HEK293 (cell line): Measurements from ENCODE around the gene LEP.

Source experiments
- CTCF ChIA-PET: fragments of 350-600 bp; formaldehyde crosslinking; extraction: SDS; loops from one replicate; lab custom pipeline; 2021; ENCODE audit warnings: antibody characterized with exemption; lab: Yijun Ruan, JAX
- POLR2A ChIA-PET: fragments of 300-600 bp; formaldehyde crosslinking; extraction: SDS; loops from one replicate; lab custom pipeline; 2020; ENCODE audit warnings: antibody characterized with exemption, inconsistent platforms; lab: Yijun Ruan, JAX
- H3K27ac ChIP-seq: fragments of 200-500 bp; sonication (Bioruptor generic); 2 replicates; pipeline ENCODE4 v1.5.1; 2014; ENCODE audit warnings: low read depth, low read length, control low read depth, inconsistent platforms; ENCODE audit errors: extremely low read depth
- H3K36me3 ChIP-seq, 2 experiments: fragments of 200-500 bp in 1 of 2; sonication (Bioruptor generic) in 1 of 2; 1 replicate in 1 of 2; 2 replicates in 1 of 2; pipeline ENCODE4 v1.5.1; 2014 to 2017; ENCODE audit warnings: inconsistent platforms in 2 of 2, low read length in 2 of 2; ENCODE audit not compliant: control insufficient read depth in 2 of 2, insufficient read depth in 1 of 2
- H3K4me1 ChIP-seq: fragments of 200-500 bp; sonication (Bioruptor generic); 2 replicates; pipeline ENCODE4 v1.5.1; 2014; ENCODE audit warnings: mild to moderate bottlenecking, low read length, inconsistent platforms; ENCODE audit not compliant: control insufficient read depth, insufficient read depth
- H3K4me3 ChIP-seq: 2 replicates; pipeline ENCODE4 v1.5.1; 2011; ENCODE audit warnings: low read depth, mild to moderate bottlenecking, control low read depth, low read length, moderate library complexity
- H3K9me3 ChIP-seq: fragments of 200-500 bp; sonication (Bioruptor generic); 2 replicates; pipeline ENCODE4 v1.5.1; 2014; ENCODE audit warnings: low read depth, low read length, inconsistent platforms; ENCODE audit not compliant: control insufficient read depth, insufficient read depth
- GLI2 ChIP-seq: fragments of 450-650 bp; formaldehyde crosslinking; IDR thresholded peaks from 2 replicates; pipeline ENCODE4; 2017; ENCODE audit warnings: missing biosample characterization, missing genetic modification characterization, low read depth, borderline replicate concordance
- KLF17 ChIP-seq: fragments of 450-650 bp; formaldehyde crosslinking; IDR thresholded peaks from 2 replicates; pipeline ENCODE4 v1.5.1; 2016; ENCODE audit warnings: missing biosample characterization, missing genetic modification characterization
- REPIN1 ChIP-seq: fragments of 450-650 bp; formaldehyde crosslinking; IDR thresholded peaks from 2 replicates; pipeline ENCODE4 v1.5.1; 2017; ENCODE audit warnings: missing biosample characterization, missing genetic modification characterization, low read depth
- SETDB1 ChIP-seq: IDR thresholded peaks from one replicate; pipeline ENCODE4 v1.6.1; 2017; ENCODE audit warnings: mild to moderate bottlenecking, low read length, moderate library complexity, mixed read lengths; ENCODE audit not compliant: insufficient read length
- ZEB2 ChIP-seq: fragments of 450-650 bp; formaldehyde crosslinking; IDR thresholded peaks from 2 replicates; pipeline ENCODE4 v1.5.1; 2016; ENCODE audit warnings: missing biosample characterization, missing genetic modification characterization
- ZFP3 ChIP-seq: fragments of 450-650 bp; formaldehyde crosslinking; IDR thresholded peaks from 2 replicates; pipeline ENCODE4 v1.5.1; 2016; ENCODE audit warnings: low read depth, missing biosample characterization, missing genetic modification characterization
- ZFP37 ChIP-seq: fragments of 450-650 bp; formaldehyde crosslinking; IDR thresholded peaks from 2 replicates; pipeline ENCODE4 v1.5.1; 2016; ENCODE audit warnings: missing biosample characterization, missing genetic modification characterization
- ZFP41 ChIP-seq: fragments of 450-650 bp; formaldehyde crosslinking; IDR thresholded peaks from 2 replicates; pipeline ENCODE4 v1.5.1; 2016; ENCODE audit warnings: missing biosample characterization, missing genetic modification characterization, borderline replicate concordance
- ZIC2 ChIP-seq: fragments of 450-650 bp; formaldehyde crosslinking; IDR thresholded peaks from 2 replicates; pipeline ENCODE4 v1.5.1; 2016; ENCODE audit warnings: missing biosample characterization, missing genetic modification characterization
- ZNF114 ChIP-seq: fragments of 450-650 bp; formaldehyde crosslinking; IDR thresholded peaks from 2 replicates; pipeline ENCODE4 v1.5.0; 2017; ENCODE audit warnings: missing biosample characterization, missing genetic modification characterization
- ZNF398 ChIP-seq: fragments of 450-650 bp; formaldehyde crosslinking; IDR thresholded peaks from 2 replicates; pipeline ENCODE4 v1.5.1; 2017; ENCODE audit warnings: missing biosample characterization, missing genetic modification characterization
- ZNF433 ChIP-seq: fragments of 450-650 bp; formaldehyde crosslinking; IDR thresholded peaks from 2 replicates; pipeline ENCODE4 v1.5.1; 2016; ENCODE audit warnings: missing biosample characterization, missing genetic modification characterization, low read depth
- ZNF600 ChIP-seq: fragments of 450-650 bp; formaldehyde crosslinking; IDR thresholded peaks from 2 replicates; pipeline ENCODE4 v1.5.1; 2016; ENCODE audit warnings: missing biosample characterization, missing genetic modification characterization
- ZNF621 ChIP-seq: fragments of 450-650 bp; formaldehyde crosslinking; IDR thresholded peaks from 2 replicates; pipeline ENCODE4 v1.5.1; 2017; ENCODE audit warnings: missing biosample characterization, missing genetic modification characterization
- ZNF624 ChIP-seq: fragments of 450-650 bp; formaldehyde crosslinking; IDR thresholded peaks from 2 replicates; pipeline ENCODE4 v1.5.1; 2017; ENCODE audit warnings: missing biosample characterization, missing genetic modification characterization
- ZNF791 ChIP-seq: fragments of 450-650 bp; formaldehyde crosslinking; IDR thresholded peaks from 2 replicates; pipeline ENCODE4 v1.5.1; 2016; ENCODE audit warnings: missing biosample characterization, missing genetic modification characterization
- ZSCAN16 ChIP-seq: fragments of 450-650 bp; formaldehyde crosslinking; IDR thresholded peaks from 2 replicates; pipeline ENCODE4 v1.5.1; 2016; ENCODE audit warnings: missing biosample characterization, missing genetic modification characterization
- TF ChIP-seq, protein P1 (sequence below): sonication (generic); formaldehyde crosslinking; IDR thresholded peaks from 2 replicates; pipeline ENCODE4 v1.8.1; 2022; ENCODE audit warnings: mild to moderate bottlenecking, moderate library complexity, missing genetic modification reagents
- TF ChIP-seq, protein P2 (sequence below): fragments of 450-650 bp; formaldehyde crosslinking; IDR thresholded peaks from 2 replicates; pipeline ENCODE4 v1.5.1; 2016; ENCODE audit warnings: missing biosample characterization, missing genetic modification characterization
- TF ChIP-seq, protein P3 (sequence below): fragments of 450-650 bp; formaldehyde crosslinking; IDR thresholded peaks from 2 replicates; pipeline ENCODE4 v1.5.1; 2016; ENCODE audit warnings: missing biosample characterization, missing genetic modification characterization

LEP gene

GRCh38 chr7:128240696-128241386 lies at the start of gene LEP:
Gene LEP, plus strand, starts transcription at chr7:128241278. Its CDS starts 10,741 bp downstream, at chr7:128252019.
- H3K9me3 ChIP-seq, result no peaks in the 10 kb centered on the region
- no peak within 1 kb of the TSS for H3K4me3 ChIP-seq
- no peaks in the 10 kb centered on the region for H3K36me3 ChIP-seq
- POLR2A ChIA-PET, result no interaction called here
- CTCF ChIA-PET, result no interaction called here
- no peak within 1 kb of the TSS for H3K27ac ChIP-seq
- TF ChIP-seq ZFP41 (tag by site-specific recombination) (no peak), ZSCAN16 (tag by site-specific recombination) (no peak), ZFP3 (tag by site-specific recombination) (no peak), KLF17 (tag by site-specific recombination) (no peak), ZNF624 (tag by site-specific recombination) (no peak), ZNF621 (tag by site-specific recombination) (no peak), ZEB2 (no peak), ZNF398 (tag by site-specific recombination) (no peak), GLI2 (no peak), ZNF600 (no peak), ZFP37 (tag by site-specific recombination) (no peak), ZNF114 (tag by site-specific recombination) (no peak), REPIN1 (tag by site-specific recombination) (no peak), ZNF791 (tag by site-specific recombination) (no peak), ZIC2 (tag by site-specific recombination) (no peak), ZNF433 (tag by site-specific recombination) (no peak), SETDB1 (no peak)
- TF ChIP-seq, protein P1, sequence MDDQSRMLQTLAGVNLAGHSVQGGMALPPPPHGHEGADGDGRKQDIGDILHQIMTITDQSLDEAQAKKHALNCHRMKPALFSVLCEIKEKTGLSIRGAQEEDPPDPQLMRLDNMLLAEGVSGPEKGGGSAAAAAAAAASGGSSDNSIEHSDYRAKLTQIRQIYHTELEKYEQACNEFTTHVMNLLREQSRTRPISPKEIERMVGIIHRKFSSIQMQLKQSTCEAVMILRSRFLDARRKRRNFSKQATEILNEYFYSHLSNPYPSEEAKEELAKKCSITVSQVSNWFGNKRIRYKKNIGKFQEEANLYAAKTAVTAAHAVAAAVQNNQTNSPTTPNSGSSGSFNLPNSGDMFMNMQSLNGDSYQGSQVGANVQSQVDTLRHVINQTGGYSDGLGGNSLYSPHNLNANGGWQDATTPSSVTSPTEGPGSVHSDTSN (CRISPR knock-in tag), result no peak
- TF ChIP-seq, protein P2, sequence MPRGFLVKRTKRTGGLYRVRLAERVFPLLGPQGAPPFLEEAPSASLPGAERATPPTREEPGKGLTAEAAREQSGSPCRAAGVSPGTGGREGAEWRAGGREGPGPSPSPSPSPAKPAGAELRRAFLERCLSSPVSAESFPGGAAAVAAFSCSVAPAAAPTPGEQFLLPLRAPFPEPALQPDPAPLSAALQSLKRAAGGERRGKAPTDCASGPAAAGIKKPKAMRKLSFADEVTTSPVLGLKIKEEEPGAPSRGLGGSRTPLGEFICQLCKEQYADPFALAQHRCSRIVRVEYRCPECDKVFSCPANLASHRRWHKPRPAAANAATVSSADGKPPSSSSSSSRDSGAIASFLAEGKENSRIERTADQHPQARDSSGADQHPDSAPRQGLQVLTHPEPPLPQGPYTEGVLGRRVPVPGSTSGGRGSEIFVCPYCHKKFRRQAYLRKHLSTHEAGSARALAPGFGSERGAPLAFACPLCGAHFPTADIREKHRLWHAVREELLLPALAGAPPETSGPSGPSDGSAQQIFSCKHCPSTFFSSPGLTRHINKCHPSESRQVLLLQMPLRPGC, result no peak
- TF ChIP-seq, protein P3, sequence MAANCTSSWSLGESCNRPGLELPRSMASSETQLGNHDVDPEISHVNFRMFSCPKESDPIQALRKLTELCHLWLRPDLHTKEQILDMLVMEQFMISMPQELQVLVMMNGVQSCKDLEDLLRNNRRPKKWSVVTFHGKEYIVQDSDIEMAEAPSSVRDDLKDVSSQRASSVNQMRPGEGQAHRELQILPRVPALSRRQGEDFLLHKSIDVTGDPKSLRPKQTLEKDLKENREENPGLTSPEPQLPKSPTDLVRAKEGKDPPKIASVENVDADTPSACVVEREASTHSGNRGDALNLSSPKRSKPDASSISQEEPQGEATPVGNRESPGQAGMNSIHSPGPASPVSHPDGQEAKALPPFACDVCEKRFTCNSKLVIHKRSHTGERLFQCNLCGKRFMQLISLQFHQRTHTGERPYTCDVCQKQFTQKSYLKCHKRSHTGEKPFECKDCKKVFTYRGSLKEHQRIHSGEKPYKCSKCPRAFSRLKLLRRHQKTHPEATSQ, result no peak
- no peaks in the 10 kb centered on the region for H3K4me1 ChIP-seq
